HG02763 (cell line): ENCODE results near the gene PGA4.

Source experiments
- ATAC-seq: cut with Tn5 transposase; IDR thresholded peaks from one replicate; pipeline ENCODE4 v1.9.1; 2021; ENCODE audit warnings: mild to moderate bottlenecking, moderate library complexity; ENCODE audit not compliant: unreplicated experiment

Gene PGA4

GRCh38 chr11:61277186-61278000, 55.2 kb downstream of the PGA4 start:
- ATAC-seq, result no peak

GRCh38 chr11:61278001-61278470, 55.9 kb downstream of the PGA4 start:
- ATAC-seq, result no peak

- ATAC-seq, result no peak
Observed at GRCh38 chr11:61279934-61280659, 58.0 kb downstream of the PGA4 start.

- no peak for ATAC-seq
Observed at GRCh38 chr11:61280883-61281580, 58.9 kb downstream of the PGA4 start.
